Measurements from ENCODE around the gene CHST9.

The CHST9 gene

GRCh38 chr18:26868968-26869586, 316.0 kb downstream of the CHST9 start:
- FAIRE-seq (no peak), DNase-seq (ENCODE audit: low spot score) (no peak)

- FAIRE-seq = no peak
- no peak for DNase-seq (ENCODE audit: low spot score)
Measured at GRCh38 chr18:26867471-26867870, 317.6 kb downstream of the CHST9 start.

- DNase-seq (ENCODE audit: low spot score) (no peak), FAIRE-seq (no peak)
Measured at GRCh38 chr18:26865557-26865956, 319.6 kb downstream of the CHST9 start, which contains the start of gene AQP4. AQP4 (minus strand) TSS chr18:26865707; CDS start chr18:26865689, 18 bp downstream.

- FAIRE-seq = no peak
- no peak for DNase-seq (ENCODE audit: low spot score)
Measured at GRCh38 chr18:26864658-26865057, 320.4 kb downstream of the CHST9 start.

- no peak for DNase-seq (ENCODE audit: low spot score)
- FAIRE-seq = no peak
Measured at GRCh38 chr18:26863921-26864497, 321.1 kb downstream of the CHST9 start.

GRCh38 chr18:26863122-26863879, 321.8 kb downstream of the CHST9 start:
- FAIRE-seq = no peak
- DNase-seq (ENCODE audit: low spot score) = peak; percentile 36

GRCh38 chr18:26862084-26862483, 323.0 kb downstream of the CHST9 start:
- no peak for DNase-seq (ENCODE audit: low spot score)
- no peak for FAIRE-seq

Data from urothelium cell line (cell line).